Spleen (tissue), 7 donors: ENCODE measurements around the gene PUS7.

Experiments used
- POLR2A ChIP-seq, 3 donors: fragments of 450-650 bp; IDR thresholded peaks; one replicate each; pipeline ENCODE4 v1.5.1; 2017; ENCODE audit warnings: antibody characterized with exemption in 3 of 3, mild to moderate bottlenecking in 1 of 3
- TF ChIP-seq, protein P1 (sequence below), 11 experiments: fragments of 200-600 bp in 7 of 11; fragments of 450-650 bp in 4 of 11; sonication (generic) in 4 of 11; IDR thresholded peaks in 8 of 11; conservative IDR thresholded peaks in 3 of 11; 1 replicate in 7 of 11; 2 replicates in 4 of 11; pipeline versions ENCODE4 v1.4.0 to v1.8.0; 2016 to 2021; ENCODE audit warnings: antibody characterized with exemption in 11 of 11, inconsistent platforms in 4 of 11, mild to moderate bottlenecking in 1 of 11
- donor health status: DM: no; HTN: no; CAD: no; lungs with moderate emphysema.
- donor health status: DM: no; HTN: no; CAD: no.
- donor health status: DM: no; HTN: no; CAD: no.

- TF ChIP-seq, protein P1, sequence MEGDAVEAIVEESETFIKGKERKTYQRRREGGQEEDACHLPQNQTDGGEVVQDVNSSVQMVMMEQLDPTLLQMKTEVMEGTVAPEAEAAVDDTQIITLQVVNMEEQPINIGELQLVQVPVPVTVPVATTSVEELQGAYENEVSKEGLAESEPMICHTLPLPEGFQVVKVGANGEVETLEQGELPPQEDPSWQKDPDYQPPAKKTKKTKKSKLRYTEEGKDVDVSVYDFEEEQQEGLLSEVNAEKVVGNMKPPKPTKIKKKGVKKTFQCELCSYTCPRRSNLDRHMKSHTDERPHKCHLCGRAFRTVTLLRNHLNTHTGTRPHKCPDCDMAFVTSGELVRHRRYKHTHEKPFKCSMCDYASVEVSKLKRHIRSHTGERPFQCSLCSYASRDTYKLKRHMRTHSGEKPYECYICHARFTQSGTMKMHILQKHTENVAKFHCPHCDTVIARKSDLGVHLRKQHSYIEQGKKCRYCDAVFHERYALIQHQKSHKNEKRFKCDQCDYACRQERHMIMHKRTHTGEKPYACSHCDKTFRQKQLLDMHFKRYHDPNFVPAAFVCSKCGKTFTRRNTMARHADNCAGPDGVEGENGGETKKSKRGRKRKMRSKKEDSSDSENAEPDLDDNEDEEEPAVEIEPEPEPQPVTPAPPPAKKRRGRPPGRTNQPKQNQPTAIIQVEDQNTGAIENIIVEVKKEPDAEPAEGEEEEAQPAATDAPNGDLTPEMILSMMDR (IDR thresholded peaks at IDR 0.05 in 8 of 11, conservative IDR thresholded peaks at IDR 0.05 in 3 of 11): no peak
- no peak for TF ChIP-seq POLR2A (IDR thresholded peaks at IDR 0.05)
Observed at GRCh38 chr7:105493923-105494315, 28.2 kb downstream of the PUS7 start.
